Adrenal gland (tissue), 5 donors: ENCODE results near the gene FAM53B.

Experiments used
- POLR2A ChIP-seq, 2 donors: fragments of 450-650 bp; IDR thresholded peaks; one replicate each; pipeline ENCODE4 v1.6.1; 2017; ENCODE audit warnings: antibody characterized with exemption in 2 of 2, mild to moderate bottlenecking in 2 of 2, moderate library complexity in 1 of 2
- TF ChIP-seq, protein P1 (sequence below), 6 experiments: fragments of 450-650 bp in 4 of 6; fragments of 200-600 bp in 2 of 6; sonication (generic) in 1 of 6; IDR thresholded peaks; 1 replicate in 5 of 6; 2 replicates in 1 of 6; pipeline versions ENCODE4 v1.5.1 to v1.8.0; 2016 to 2021; ENCODE audit warnings: antibody characterized with exemption in 6 of 6, mild to moderate bottlenecking in 2 of 6, moderate library complexity in 1 of 6
- donor health status: DM: no; HTN: no; CAD: no.

GRCh38 chr10:124728830-124729661 is 15.1 kb downstream of the FAM53B start:
- TF ChIP-seq, protein P1, sequence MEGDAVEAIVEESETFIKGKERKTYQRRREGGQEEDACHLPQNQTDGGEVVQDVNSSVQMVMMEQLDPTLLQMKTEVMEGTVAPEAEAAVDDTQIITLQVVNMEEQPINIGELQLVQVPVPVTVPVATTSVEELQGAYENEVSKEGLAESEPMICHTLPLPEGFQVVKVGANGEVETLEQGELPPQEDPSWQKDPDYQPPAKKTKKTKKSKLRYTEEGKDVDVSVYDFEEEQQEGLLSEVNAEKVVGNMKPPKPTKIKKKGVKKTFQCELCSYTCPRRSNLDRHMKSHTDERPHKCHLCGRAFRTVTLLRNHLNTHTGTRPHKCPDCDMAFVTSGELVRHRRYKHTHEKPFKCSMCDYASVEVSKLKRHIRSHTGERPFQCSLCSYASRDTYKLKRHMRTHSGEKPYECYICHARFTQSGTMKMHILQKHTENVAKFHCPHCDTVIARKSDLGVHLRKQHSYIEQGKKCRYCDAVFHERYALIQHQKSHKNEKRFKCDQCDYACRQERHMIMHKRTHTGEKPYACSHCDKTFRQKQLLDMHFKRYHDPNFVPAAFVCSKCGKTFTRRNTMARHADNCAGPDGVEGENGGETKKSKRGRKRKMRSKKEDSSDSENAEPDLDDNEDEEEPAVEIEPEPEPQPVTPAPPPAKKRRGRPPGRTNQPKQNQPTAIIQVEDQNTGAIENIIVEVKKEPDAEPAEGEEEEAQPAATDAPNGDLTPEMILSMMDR (IDR thresholded peaks at IDR 0.05) = no peak
- peak in 1 of 2 donors; percentile 7 for TF ChIP-seq POLR2A (IDR thresholded peaks at IDR 0.05)
